ENCODE results near the gene TUB.

Gene TUB

DNA sequence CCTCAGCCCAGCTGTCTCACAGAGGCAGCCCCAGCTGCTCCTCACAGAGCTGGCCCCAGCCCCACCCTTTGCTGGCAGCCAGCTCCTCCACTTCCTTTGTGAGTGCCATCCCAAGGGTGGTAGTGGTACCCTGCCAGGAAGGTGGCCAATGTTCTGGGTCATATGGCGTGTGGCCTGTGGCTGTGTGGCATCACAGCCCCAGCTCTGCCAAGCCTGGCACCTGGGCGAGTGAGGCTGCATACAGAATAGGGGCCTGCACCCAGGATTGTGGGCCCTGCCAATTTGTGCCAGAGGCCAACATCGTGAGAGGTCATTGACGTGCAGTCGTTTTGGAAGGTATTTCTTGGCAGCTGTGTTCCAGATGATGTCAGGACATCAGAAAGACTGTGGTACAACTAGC, 10.7 kb downstream of the TUB start:
- DNase-seq (ENCODE audit: low read depth in 2 of 2): no peak

DNA sequence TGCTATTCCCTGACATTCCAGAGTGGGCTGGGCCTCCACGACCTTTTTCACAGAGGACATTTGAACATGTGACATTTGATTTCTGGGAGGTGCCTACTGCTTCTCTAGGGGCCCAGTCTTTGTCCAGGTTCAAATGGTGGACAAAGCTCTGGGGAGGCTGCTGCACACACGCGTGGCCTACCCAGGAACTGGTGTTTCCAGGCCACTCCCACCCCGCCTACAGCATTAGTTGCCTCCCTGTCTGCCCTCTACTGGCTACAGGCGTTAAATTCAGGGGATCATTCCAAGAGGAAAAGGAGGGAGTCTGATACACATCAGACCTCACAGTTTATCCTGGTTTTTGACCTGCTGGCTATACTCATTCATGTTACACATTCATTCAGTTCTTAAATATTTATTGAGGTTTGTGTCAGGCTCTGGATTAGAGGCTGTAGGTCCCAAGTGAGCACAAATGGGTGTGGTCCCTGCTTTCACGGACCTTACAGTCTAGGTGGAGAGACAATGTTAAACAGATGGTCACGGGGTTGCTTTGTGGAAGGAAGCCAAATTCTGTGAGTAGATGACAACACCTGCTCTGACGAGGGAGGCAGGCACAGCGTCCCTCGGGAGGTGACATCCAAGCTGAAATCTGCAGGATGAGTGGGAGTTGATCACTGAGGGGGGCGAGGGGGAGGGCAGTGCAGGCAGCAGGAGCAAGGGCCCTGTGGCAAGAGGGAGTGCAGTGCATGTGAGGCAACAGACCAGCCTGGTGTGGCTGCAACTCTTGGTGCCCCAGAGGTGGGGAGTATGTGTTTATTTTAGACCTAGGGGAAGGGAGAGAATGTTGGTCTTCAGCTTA, 11.8 kb downstream of the TUB start:
- DNase-seq (ENCODE audit: low read depth in 2 of 2): peak; percentile 17 to 50

- no peak for DNase-seq (ENCODE audit: low read depth in 2 of 2)
Measured at GRCh38 chr11:8093931-8094575, 13.0 kb downstream of the TUB start.

DNA sequence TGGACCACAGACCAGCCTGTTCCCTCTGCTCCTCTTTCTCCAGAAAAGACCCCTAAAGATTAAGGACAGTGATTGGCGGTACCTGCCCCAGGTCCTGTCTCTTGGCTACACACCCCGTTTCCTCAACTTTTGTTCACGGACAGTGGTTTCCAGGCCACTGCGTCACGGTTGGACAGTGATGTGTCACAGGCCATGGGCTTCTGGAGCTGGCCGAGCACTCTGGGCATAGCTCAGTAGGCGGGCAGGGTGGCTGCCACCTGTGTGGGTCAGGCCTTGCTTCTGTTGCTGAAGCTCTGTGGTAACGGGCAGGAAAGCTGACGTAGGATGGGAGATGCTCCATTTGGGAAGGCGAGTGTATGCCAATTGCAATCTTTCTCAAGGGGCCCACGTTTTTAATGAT, 13.6 kb downstream of the TUB start:
- no peak for DNase-seq (ENCODE audit: low read depth in 2 of 2)

DNA sequence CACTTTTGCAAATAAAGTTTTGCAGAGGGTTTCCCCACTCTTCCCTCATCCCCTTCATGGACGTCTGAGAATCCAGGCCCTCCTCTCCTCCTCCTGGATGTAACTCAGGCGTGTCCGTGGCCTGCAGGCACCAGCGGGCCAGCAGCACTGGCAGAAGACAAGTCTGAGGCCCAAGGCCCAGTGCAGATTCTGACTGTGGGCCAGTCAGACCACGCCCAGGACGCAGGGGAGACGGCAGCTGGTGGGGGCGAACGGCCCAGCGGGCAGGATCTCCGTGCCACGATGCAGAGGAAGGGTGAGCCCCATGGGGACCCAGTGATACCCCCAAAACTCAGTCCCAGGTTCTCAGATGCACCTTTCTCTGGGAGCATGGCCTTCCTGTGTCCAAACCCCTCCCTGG, 14.4 kb downstream of the TUB start:
- no peak for DNase-seq (ENCODE audit: low read depth in 2 of 2)

GRCh38 chr11:8095806-8096522, 15.0 kb downstream of the TUB start:
- no peak for DNase-seq (ENCODE audit: low read depth in 2 of 2)

- DNase-seq (ENCODE audit: low read depth in 2 of 2): no peak
Measured at GRCh38 chr11:8096575-8096974, 15.6 kb downstream of the TUB start.

DNA sequence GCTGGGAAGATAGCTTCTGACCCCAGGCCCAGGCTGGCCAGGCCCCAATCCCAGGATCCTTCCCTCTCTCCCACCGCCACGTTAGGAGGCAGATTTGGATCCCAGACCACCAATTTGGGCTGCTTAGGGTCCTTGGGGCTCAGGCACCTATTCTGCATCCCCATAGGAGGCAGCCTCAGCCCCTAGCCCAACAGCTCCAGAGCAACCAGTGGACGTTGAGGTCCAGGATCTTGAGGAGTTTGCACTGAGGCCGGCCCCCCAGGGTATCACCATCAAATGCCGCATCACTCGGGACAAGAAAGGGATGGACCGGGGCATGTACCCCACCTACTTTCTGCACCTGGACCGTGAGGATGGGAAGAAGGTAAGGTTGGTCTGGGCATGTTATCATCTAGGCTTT, 16.1 kb downstream of the TUB start:
- DNase-seq (ENCODE audit: low read depth in 2 of 2): no peak

GRCh38 chr11:8097468-8097867, 16.5 kb downstream of the TUB start:
- no peak for DNase-seq (ENCODE audit: low read depth in 2 of 2)

DNA sequence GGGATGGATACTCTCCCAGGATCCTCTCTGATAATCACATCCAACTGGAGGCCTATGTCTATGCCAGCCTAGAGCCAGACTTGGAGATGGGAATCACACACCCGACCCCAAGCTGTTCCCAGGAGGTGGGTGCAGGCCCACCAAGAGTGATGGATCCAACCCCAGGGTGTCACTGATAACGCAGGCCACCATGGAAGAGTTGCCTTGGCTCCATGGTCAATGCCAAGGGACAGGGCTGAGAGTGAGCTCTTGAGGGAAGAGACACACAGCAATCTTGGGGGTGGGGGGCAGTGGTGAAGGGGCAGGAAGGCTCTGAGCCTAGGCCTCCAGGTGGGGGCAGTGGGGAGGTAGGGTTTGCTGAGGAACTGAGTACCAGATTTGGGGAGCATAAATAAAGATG, 16.9 kb downstream of the TUB start:
- DNase-seq (ENCODE audit: low read depth in 2 of 2): no peak

- no peak for DNase-seq (ENCODE audit: low read depth in 2 of 2)
Measured at GRCh38 chr11:8098361-8098760, 17.4 kb downstream of the TUB start.

GRCh38 chr11:8098879-8099278, 17.9 kb downstream of the TUB start:
- no peak for DNase-seq (ENCODE audit: low read depth in 2 of 2)

GRCh38 chr11:8099291-8099899, 18.4 kb downstream of the TUB start:
- peak; percentile 27 to 73 for DNase-seq (ENCODE audit: low read depth in 2 of 2)

DNA sequence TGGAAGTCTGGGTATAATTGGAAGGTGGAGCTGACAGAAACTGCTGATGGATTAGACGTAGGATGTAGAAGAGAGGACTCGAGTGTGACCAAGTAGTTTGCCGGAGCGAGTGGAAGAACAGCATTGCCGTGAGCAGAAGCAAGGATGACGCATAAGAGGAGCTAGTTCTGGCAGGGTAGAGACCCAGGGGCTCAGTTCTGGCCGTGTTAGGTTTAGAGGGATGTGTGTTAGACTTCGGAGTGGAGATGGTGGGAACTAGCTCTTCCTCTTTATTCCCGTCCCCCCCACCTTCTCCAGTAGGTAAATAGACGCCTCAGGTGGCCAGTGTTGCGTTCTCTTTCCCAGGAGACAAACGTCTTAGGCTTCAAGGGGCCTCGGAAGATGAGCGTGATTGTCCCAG, 19.1 kb downstream of the TUB start:
- no peak for DNase-seq (ENCODE audit: low read depth in 2 of 2)

DNA sequence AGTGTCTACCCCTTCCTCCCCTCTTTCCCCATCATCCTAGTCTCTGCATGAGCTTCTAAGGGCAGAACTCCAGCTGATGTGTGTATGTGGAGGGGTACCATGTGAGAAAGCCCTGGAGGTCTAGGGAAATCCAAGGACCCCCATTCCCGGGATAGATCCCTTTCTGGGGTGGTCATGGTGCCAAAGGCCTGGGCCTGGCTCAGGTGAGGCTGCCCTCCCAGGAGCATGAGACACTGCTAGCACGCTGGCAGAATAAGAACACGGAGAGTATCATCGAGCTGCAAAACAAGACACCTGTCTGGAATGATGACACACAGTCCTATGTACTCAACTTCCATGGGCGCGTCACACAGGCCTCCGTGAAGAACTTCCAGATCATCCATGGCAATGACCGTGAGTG, 19.6 kb downstream of the TUB start:
- DNase-seq (ENCODE audit: low read depth in 2 of 2): no peak

DNA sequence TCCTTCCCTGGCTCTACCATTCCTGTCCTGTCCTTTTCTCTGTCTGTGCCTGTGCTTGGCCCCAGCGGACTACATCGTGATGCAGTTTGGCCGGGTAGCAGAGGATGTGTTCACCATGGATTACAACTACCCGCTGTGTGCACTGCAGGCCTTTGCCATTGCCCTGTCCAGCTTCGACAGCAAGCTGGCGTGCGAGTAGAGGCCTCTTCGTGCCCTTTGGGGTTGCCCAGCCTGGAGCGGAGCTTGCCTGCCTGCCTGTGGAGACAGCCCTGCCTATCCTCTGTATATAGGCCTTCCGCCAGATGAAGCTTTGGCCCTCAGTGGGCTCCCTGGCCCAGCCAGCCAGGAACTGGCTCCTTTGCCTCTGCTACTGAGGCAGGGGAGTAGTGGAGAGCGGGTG, 20.4 kb downstream of the TUB start:
- no peak for DNase-seq (ENCODE audit: low read depth in 2 of 2)

DNA sequence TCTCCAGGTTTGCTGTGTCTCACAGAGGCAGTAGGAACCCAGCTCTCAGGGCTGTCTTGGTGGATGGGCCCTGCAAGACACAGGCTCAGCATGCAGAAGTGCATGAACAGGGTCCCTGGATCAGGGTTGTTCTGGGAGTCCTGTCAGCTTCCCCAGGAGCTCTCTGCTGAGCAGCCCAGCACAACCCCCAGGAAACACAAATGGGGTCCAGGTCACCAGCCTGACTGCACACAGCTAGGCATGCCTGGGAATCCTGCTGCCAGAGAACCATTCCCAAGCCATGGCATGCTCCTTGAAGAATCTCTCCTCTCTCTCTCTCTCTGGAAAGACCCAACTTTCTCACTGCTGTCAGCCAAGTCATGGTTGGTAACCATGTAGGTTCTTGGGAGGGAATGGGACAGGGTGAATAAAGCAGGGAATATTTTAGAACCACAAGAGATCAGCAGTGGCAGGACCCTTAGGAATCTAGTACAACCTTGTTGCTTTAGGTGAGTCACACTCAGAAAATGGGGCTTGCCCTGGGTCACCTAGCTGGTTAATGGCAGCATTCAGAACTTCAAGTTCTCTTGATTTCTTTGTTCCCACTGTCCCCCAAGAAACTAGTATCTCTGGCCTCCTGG, 21.4 kb downstream of the TUB start:
- DNase-seq (ENCODE audit: low read depth in 2 of 2): no peak

DNA sequence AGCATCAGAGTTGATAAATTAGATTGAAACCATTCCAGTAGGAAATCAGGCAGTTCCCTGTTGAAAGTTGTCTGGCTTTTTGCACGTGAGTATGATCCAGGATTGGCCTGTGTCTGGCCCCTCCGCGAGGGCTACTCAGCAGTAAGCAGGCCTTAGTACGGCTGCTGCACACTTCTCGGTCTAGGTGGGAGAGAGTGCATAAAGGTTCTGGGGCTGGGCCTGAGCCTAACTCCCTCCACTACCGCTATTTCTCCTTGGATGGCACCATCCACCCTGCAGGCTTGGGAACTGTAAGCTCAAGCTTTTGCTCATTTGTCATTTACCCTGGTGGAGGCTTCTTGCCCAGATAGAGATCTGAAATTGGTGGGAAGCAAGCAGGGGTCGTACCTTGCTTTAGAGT, 22.0 kb downstream of the TUB start:
- no peak for DNase-seq (ENCODE audit: low read depth in 2 of 2)

DNA sequence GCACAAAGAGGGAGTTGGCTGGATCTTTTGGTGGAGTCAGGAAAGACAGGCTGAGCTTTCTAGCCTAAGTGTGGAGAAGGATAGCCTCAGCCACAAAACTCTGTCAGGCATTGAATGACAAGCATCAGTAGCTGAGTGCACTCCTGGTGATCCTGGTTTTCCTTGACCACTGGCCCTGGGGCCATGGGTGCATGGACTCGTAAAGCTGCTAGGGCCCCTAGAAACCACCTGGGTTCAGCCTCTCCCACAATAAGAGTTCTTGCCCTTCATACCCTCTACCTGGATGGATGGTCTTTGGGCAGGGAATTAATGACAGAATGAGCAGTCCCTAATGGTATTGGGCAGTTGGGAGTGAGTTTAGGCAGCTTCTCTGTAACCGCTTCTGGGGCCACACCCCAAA, 22.9 kb downstream of the TUB start:
- no peak for DNase-seq (ENCODE audit: low read depth in 2 of 2)

GRCh38 chr11:8105133-8105532, 24.1 kb downstream of the TUB start:
- DNase-seq (ENCODE audit: low read depth in 2 of 2): no peak

- DNase-seq (ENCODE audit: low read depth in 2 of 2): no peak
Measured at GRCh38 chr11:8105666-8106065, 24.7 kb downstream of the TUB start.

- no peak for DNase-seq (ENCODE audit: low read depth in 2 of 2)
Measured at GRCh38 chr11:8106679-8107078, 25.7 kb downstream of the TUB start.

Measured in stimulated activated CD4-positive, alpha-beta T cell treated with anti-CD3 and anti-CD28 coated beads, Interleukin-12 subunit alpha, Interleukin-12 subunit beta, amount 100 ng/mL, for 24 hours (primary cell).